ENCODE data around the gene FRMD3.

- TF ChIP-seq YY1 (IDR thresholded peaks at IDR 0.05; ENCODE audit: low read depth) (no peak), RAD21 (IDR thresholded peaks at IDR 0.05; ENCODE audit: low read depth) (no peak), REST (IDR thresholded peaks at IDR 0.05; ENCODE audit: low read depth) (no peak), EGR1 (IDR thresholded peaks at IDR 0.05) (no peak), FOXM1 (IDR thresholded peaks at IDR 0.05; ENCODE audit: borderline replicate concordance, low read depth) (no peak)
Observed at GRCh38 chr9:83270116-83270515, 268.1 kb downstream of the FRMD3 start.
